Urinary bladder (tissue), 4 donors: ENCODE data around the gene RPL27A. TPM values are rescaled to one million over a fixed set of nuclear protein-coding genes. Genes with fewer than 3 reads are reported as not detected.

Experiments
- DNase-seq: peaks from one replicate; pipeline ENCODE4 v3.0.0-alpha.2; 2015; ENCODE audit errors: extremely low spot score
- H3K27ac ChIP-seq: one replicate; pipeline ENCODE4 v1.5.1; 2013; ENCODE audit warnings: low read depth, mild to moderate bottlenecking, moderate library complexity
- H3K36me3 ChIP-seq: one replicate; pipeline ENCODE4 v1.6.1; 2013; ENCODE audit warnings: mild to moderate bottlenecking, moderate library complexity; ENCODE audit not compliant: insufficient read depth
- H3K4me1 ChIP-seq: one replicate; pipeline ENCODE4 v1.6.1; 2013; ENCODE audit warnings: mild to moderate bottlenecking, moderate library complexity; ENCODE audit not compliant: insufficient read depth
- H3K4me3 ChIP-seq: one replicate; pipeline ENCODE4 v1.5.1; 2013; ENCODE audit warnings: low read depth, low read length
- WGBS: extraction: QIAGEN DNeasy Blood & Tissue Kit; methylation state at CpG from one replicate; pipeline ENCODE4 v1.1.7; 2013; 5-methylcytosine and 5-hydroxymethylcytosine counted together
- polyA plus RNA-seq: library from polyadenylated mRNA; stranded (reverse); fragments of 200-250 nt; gene quantifications from one replicate; pipeline ENCODE4 v1.2.3, GENCODE V29; 2013
- total RNA-seq: library from RNA; depleted of rRNA; stranded (reverse); fragments of >200 nt; gene quantifications from one replicate; pipeline ENCODE4 v1.2.3, GENCODE V29; 2014
- donor health status: healthy with polysubstance abuse.
- donor health status: healthy.

Gene RPL27A
- total and polyA plus RNA-seq, 2 donors, result 674 to 2,792 TPM

DNA sequence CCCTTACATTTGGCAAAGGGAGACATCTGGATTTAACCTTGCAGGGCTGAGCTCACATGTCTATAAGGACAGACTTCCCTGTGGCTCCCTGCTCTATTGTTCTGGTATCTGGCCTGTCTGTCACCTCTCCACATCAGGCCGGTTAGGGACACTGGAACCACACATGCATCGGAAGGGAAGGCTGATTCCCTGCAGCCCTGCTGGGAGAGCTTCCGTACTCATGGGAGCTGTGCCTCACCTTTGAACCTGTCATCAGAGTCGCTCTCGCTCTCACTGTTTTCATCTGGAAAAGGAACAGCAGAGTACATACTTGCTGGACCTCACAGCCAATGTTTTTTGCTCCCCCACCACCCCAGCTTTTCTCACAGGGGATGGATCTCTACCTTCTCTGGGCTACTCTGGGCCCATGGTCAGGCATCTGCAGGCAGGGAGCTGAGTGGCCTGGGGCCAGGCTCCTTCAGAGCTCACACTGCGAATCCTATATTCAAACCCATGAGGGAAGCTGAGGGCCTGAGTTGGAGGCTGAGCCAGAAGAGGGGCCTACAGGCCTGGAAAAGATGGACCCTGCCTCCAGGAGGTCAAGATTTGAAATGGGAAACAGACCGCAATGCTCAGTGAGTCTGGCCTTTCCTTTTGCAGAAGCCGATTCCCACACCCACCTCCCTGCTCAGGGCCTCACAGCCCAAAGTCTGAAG is 31.3 kb downstream of the RPL27A start:
- H3K27ac ChIP-seq, result no peak overlapping the region
- no peaks in the 10 kb centered on the region for H3K36me3 ChIP-seq
- WGBS, result 89% methylated on average over 8 of the region's 8 CpGs
- no peaks in the 10 kb centered on the region for H3K4me1 ChIP-seq
- H3K4me3 ChIP-seq, result no peak overlapping the region
- DNase-seq, result no peak

GRCh38 chr11:8714622-8715225 is 32.1 kb downstream of the RPL27A start:
- Histone ChIP-seq H3K27ac (no peak overlapping the region), H3K4me1 (no peaks in the 10 kb centered on the region), H3K4me3 (no peak overlapping the region), H3K36me3 (no peaks in the 10 kb centered on the region)
- 58% methylated on average over 4 of the region's 4 CpGs for WGBS
- DNase-seq, result no peak

GRCh38 chr11:8715501-8715900 is 32.9 kb downstream of the RPL27A start:
- no peak for DNase-seq
- Histone ChIP-seq H3K4me1 (no peaks in the 10 kb centered on the region), H3K4me3 (no peak overlapping the region), H3K36me3 (no peaks in the 10 kb centered on the region), H3K27ac (peak overlapping the region; percentile 13)
- 79% methylated on average over 15 of the region's 15 CpGs for WGBS

DNA sequence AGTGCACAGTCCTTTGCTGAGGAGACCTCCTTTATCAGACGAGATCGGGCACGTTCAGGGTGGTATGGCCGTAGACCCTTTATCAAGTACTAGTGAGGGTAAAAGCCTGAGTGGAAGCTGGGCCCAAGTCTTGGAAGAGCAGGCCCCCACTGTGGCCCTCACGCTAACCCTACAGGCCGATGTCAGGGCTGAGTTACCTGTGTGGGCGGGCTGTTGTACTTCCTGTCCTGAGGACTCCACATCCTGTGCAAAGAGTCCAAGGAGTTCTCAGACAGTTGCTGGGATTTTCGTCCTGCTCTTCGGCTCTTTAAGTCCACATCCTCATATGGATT is 34.9 kb downstream of the RPL27A start:
- H3K4me3 ChIP-seq, result no peak overlapping the region
- no peak for DNase-seq
- H3K27ac ChIP-seq, result peak overlapping the region; percentile 63
- H3K36me3 ChIP-seq, result no peaks in the 10 kb centered on the region
- 53% methylated on average over 9 of the region's 9 CpGs for WGBS
- no peaks in the 10 kb centered on the region for H3K4me1 ChIP-seq

- H3K36me3 ChIP-seq, result no peaks in the 10 kb centered on the region
- no peaks in the 10 kb centered on the region for H3K4me1 ChIP-seq
- 18% methylated on average over 11 of the region's 11 CpGs for WGBS
- H3K27ac ChIP-seq, result peak overlapping the region; percentile 63
- no peak overlapping the region for H3K4me3 ChIP-seq
- DNase-seq, result no peak
Observed at GRCh38 chr11:8717876-8718753, 35.5 kb downstream of the RPL27A start.

- DNase-seq, result no peak
- Histone ChIP-seq H3K4me3 (no peak overlapping the region), H3K4me1 (no peaks in the 10 kb centered on the region), H3K27ac (peak overlapping the region; percentile 68), H3K36me3 (no peaks in the 10 kb centered on the region)
- 18% methylated on average over 4 of the region's 4 CpGs for WGBS
Observed at GRCh38 chr11:8719211-8719649, 36.6 kb downstream of the RPL27A start.

DNA sequence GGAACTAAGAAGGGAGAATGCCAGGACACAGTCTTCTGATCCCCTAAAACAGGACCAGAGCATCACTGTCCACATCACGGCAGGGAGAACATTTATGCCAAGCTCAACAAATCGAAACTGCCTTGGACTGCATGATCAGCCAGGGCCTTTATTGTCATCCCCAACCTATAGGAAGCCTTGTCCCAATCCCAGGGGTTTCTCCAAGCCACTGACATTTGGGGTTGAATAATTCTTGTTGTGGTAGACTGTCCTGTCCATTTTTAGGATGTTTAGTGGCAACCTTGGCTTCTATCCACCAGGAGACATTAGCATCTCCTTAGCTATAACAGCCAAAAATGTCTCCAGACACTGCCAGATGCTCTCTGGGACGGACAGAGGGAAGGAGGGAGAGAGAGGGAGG is 37.1 kb downstream of the RPL27A start:
- H3K27ac ChIP-seq, result peak overlapping the region; percentile 68
- H3K4me3 ChIP-seq, result no peak overlapping the region
- 19% methylated on average over 3 of the region's 3 CpGs for WGBS
- no peaks in the 10 kb centered on the region for H3K36me3 ChIP-seq
- no peak for DNase-seq
- no peaks in the 10 kb centered on the region for H3K4me1 ChIP-seq

- Histone ChIP-seq H3K4me3 (no peak overlapping the region), H3K4me1 (no peaks in the 10 kb centered on the region), H3K27ac (peak overlapping the region; percentile 68), H3K36me3 (no peaks in the 10 kb centered on the region)
- DNase-seq, result no peak
- 32% methylated on average over 3 of the region's 3 CpGs for WGBS
Observed at GRCh38 chr11:8720352-8720751, 37.8 kb downstream of the RPL27A start.

- no peaks in the 10 kb centered on the region for H3K4me1 ChIP-seq
- no peaks in the 10 kb centered on the region for H3K36me3 ChIP-seq
- DNase-seq, result peak; percentile 72
- 29% methylated on average over 4 of the region's 5 CpGs for WGBS
- peak overlapping the region; percentile 83 for H3K27ac ChIP-seq
- no peak overlapping the region for H3K4me3 ChIP-seq
Observed at GRCh38 chr11:8720868-8721608, 38.4 kb downstream of the RPL27A start.

- DNase-seq, result no peak
- Histone ChIP-seq H3K4me3 (no peak overlapping the region), H3K27ac (peak overlapping the region; percentile 83), H3K36me3 (no peaks in the 10 kb centered on the region), H3K4me1 (no peaks in the 10 kb centered on the region)
- WGBS, result 30% methylated on average over 13 of the region's 13 CpGs
Observed at GRCh38 chr11:8721609-8722500, 39.3 kb downstream of the RPL27A start.

DNA sequence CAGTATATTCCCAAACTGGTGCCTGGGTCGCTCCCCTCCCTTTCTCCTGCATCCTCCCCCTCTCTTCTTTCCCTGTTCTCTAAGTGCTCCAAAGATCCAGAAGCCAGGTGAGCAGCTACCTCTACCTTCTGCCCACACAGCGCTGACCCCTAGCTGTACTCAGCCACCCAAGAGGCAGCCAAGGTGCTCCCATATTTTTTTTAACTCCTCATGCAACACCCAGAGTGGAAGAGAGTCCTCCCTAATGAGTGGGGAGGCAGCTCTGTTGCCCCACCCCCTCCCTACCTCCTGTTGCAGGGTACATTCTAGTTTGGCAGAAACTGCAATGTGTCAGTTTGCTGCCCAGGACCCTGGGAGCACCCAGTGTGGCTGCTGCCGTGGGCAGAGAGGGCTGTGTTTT is 40.2 kb downstream of the RPL27A start:
- peak overlapping the region; percentile 50 for H3K27ac ChIP-seq
- 78% methylated on average over 3 of the region's 3 CpGs for WGBS

GRCh38 chr11:8723711-8724110 is 41.1 kb downstream of the RPL27A start:
- Histone ChIP-seq H3K36me3 (no peaks in the 10 kb centered on the region), H3K4me3 (no peak overlapping the region), H3K4me1 (no peaks in the 10 kb centered on the region), H3K27ac (peak overlapping the region; percentile 61)
- DNase-seq, result no peak
- 92% methylated on average over 7 of the region's 7 CpGs for WGBS

More for the DNA sequence above, 40.2 kb downstream of the RPL27A start:
- no peaks in the 10 kb centered on the region for H3K36me3 ChIP-seq
- DNase-seq, result no peak
- H3K4me1 ChIP-seq, result no peaks in the 10 kb centered on the region
- H3K4me3 ChIP-seq, result no peak overlapping the region
